H1 (cell line): ENCODE measurements around the gene CCDC152. TPM values are rescaled to one million over a fixed set of nuclear protein-coding genes. Genes with fewer than 3 reads are reported as not detected.

Source experiments
- CTCF ChIA-PET: fragments of 300-600 bp; sonication (Branson Sonifier 250); formaldehyde crosslinking; loops from one replicate; lab custom pipeline; 2021; ENCODE audit not compliant: partially characterized antibody; lab: Charles Lee
- POLR2A ChIA-PET: fragments of 300-600 bp; sonication (Branson Sonifier 250); formaldehyde crosslinking; loops from one replicate; lab custom pipeline; 2021; ENCODE audit warnings: inconsistent platforms; ENCODE audit not compliant: partially characterized antibody; lab: Charles Lee
- DNase-seq, 2 experiments: peaks; one replicate each; pipeline versions ENCODE4 v3.0.0 to v3.0.0-alpha.2; 2010 to 2022; ENCODE audit warnings: low spot score in 2 of 2, low read depth in 1 of 2, mixed read lengths in 1 of 2
- FAIRE-seq: peaks from 2 replicates; lab custom pipeline; 2011; peaks lifted over from hg19 to GRCh38; lab: Jason Lieb, UNC
- H2AFZ ChIP-seq: 2 replicates; pipeline ENCODE4 v1.8.1; 2012; ENCODE audit warnings: low read length, inconsistent platforms
- H2AK5ac ChIP-seq: 2 replicates; pipeline ENCODE4 v1.6.1; 2013; ENCODE audit warnings: low read depth, low read length
- H2BK120ac ChIP-seq: replicated peaks from 2 replicates; pipeline ENCODE3; 2013; ENCODE audit warnings: low read depth, low read length, inconsistent platforms
- H2BK12ac ChIP-seq: 2 replicates; pipeline ENCODE4 v1.6.1; 2013; ENCODE audit warnings: low read depth, low read length
- H2BK15ac ChIP-seq: 2 replicates; pipeline ENCODE4 v1.6.1; 2013; ENCODE audit warnings: low read length
- H2BK20ac ChIP-seq: 2 replicates; pipeline ENCODE4 v1.6.1; 2013; ENCODE audit warnings: low read length
- H2BK5ac ChIP-seq: 2 replicates; pipeline ENCODE4 v1.6.1; 2013; ENCODE audit warnings: low read depth, low read length
- H3K14ac ChIP-seq: 2 replicates; pipeline ENCODE4 v1.6.1; 2013; ENCODE audit warnings: inconsistent platforms; ENCODE audit not compliant: insufficient read length
- H3K18ac ChIP-seq: 2 replicates; pipeline ENCODE4 v1.6.1; 2013; ENCODE audit warnings: low read length; ENCODE audit errors: extremely low read depth
- H3K23ac ChIP-seq: 2 replicates; pipeline ENCODE4 v1.6.1; 2013; ENCODE audit warnings: inconsistent platforms; ENCODE audit not compliant: insufficient read length
- H3K23me2 ChIP-seq: 2 replicates; pipeline ENCODE4 v1.6.1; 2013; ENCODE audit warnings: low read depth, low read length
- H3K27ac ChIP-seq: 2 replicates; pipeline ENCODE4 v1.6.1; 2011; ENCODE audit warnings: low read depth, low read length, inconsistent platforms
- H3K27me3 ChIP-seq, 4 experiments: replicated peaks in 1 of 4; 1 replicate in 1 of 4; 2 replicates in 3 of 4; pipeline versions ENCODE4 v1.6.1 to v1.8.1; 2011 to 2013; ENCODE audit warnings: low read length in 3 of 4, mild to moderate bottlenecking in 3 of 4, inconsistent platforms in 2 of 4, mixed read lengths in 2 of 4, moderate library complexity in 1 of 4; ENCODE audit not compliant: control insufficient read depth in 3 of 4, insufficient read depth in 3 of 4; ENCODE audit errors: extremely low read depth in 1 of 4
- H3K36me3 ChIP-seq, 4 experiments: 2 replicates each; pipeline versions ENCODE4 v1.6.1 to v1.8.1; 2011 to 2013; ENCODE audit warnings: mild to moderate bottlenecking in 4 of 4, low read length in 3 of 4, moderate library complexity in 2 of 4, control low read depth in 1 of 4, inconsistent platforms in 1 of 4; ENCODE audit not compliant: insufficient read depth in 4 of 4, control insufficient read depth in 2 of 4
- H3K4ac ChIP-seq: replicated peaks from 2 replicates; pipeline ENCODE3; 2013; ENCODE audit warnings: low read length, low read depth, mixed read lengths, inconsistent platforms; ENCODE audit not compliant: insufficient read length
- H3K4me1 ChIP-seq, 4 experiments: replicated peaks in 1 of 4; 1 replicate in 1 of 4; 2 replicates in 3 of 4; pipeline versions ENCODE4 v1.6.1 to v1.8.1; 2011 to 2013; ENCODE audit warnings: low read length in 3 of 4, inconsistent platforms in 2 of 4, mixed read lengths in 1 of 4; ENCODE audit not compliant: insufficient read depth in 4 of 4, control insufficient read depth in 3 of 4
- H3K4me2 ChIP-seq, 2 experiments: 2 replicates each; pipeline versions ENCODE4 v1.6.1 to v1.8.1; 2011 to 2013; ENCODE audit warnings: low read depth in 2 of 2, low read length in 2 of 2, control low read depth in 1 of 2, inconsistent platforms in 1 of 2, mild to moderate bottlenecking in 1 of 2; ENCODE audit not compliant: insufficient read depth in 1 of 2
- H3K4me3 ChIP-seq, 4 experiments: fragments of 200-600, 300-600 bp in 1 of 4; sonication (generic), shearing (Covaris generic), sonication (Bioruptor Twin) in 1 of 4; 2 replicates each; pipeline versions ENCODE4 v1.5.1 to v1.8.1; 2011 to 2016; ENCODE audit warnings: low read length in 4 of 4, low read depth in 3 of 4, control low read depth in 2 of 4, inconsistent platforms in 2 of 4, mild to moderate bottlenecking in 2 of 4, mixed read lengths in 1 of 4, moderate library complexity in 1 of 4; ENCODE audit not compliant: insufficient read depth in 2 of 4; ENCODE audit errors: extremely low read depth in 1 of 4
- H3K56ac ChIP-seq: replicated peaks from 2 replicates; pipeline ENCODE3; 2013; ENCODE audit warnings: low read depth, mild to moderate bottlenecking, mixed read lengths, low read length, inconsistent platforms; ENCODE audit not compliant: insufficient read length
- H3K79me1 ChIP-seq: 2 replicates; pipeline ENCODE4 v1.6.1; 2013; ENCODE audit warnings: low read depth, low read length, control low read depth
- H3K79me2 ChIP-seq, 2 experiments: 2 replicates each; pipeline versions ENCODE4 v1.6.1 to v1.8.1; 2012 to 2013; ENCODE audit warnings: low read length in 2 of 2, mild to moderate bottlenecking in 2 of 2, inconsistent platforms in 1 of 2; ENCODE audit not compliant: insufficient read depth in 2 of 2, control insufficient read depth in 1 of 2
- H3K9ac ChIP-seq, 4 experiments: replicated peaks in 1 of 4; 1 replicate in 1 of 4; 2 replicates in 3 of 4; pipeline versions ENCODE4 v1.6.1 to v1.8.1; 2011 to 2013; ENCODE audit warnings: low read depth in 3 of 4, low read length in 3 of 4, control low read depth in 2 of 4, mild to moderate bottlenecking in 2 of 4, moderate library complexity in 2 of 4, inconsistent platforms in 1 of 4; ENCODE audit errors: extremely low read depth in 1 of 4
- H3K9me3 ChIP-seq, 2 experiments: 2 replicates each; pipeline versions ENCODE4 v1.6.1 to v1.8.1; 2012 to 2013; ENCODE audit warnings: mild to moderate bottlenecking in 2 of 2, moderate library complexity in 2 of 2, control low read depth in 1 of 2, inconsistent platforms in 1 of 2, low read depth in 1 of 2, low read length in 1 of 2, mixed read lengths in 1 of 2; ENCODE audit not compliant: insufficient read depth in 2 of 2
- H4K20me1 ChIP-seq, 2 experiments: replicated peaks in 1 of 2; 2 replicates each; pipeline versions ENCODE3 to v1.8.1; 2011 to 2013; ENCODE audit warnings: inconsistent platforms in 2 of 2, low read length in 2 of 2, mild to moderate bottlenecking in 1 of 2; ENCODE audit not compliant: insufficient read depth in 2 of 2, control insufficient read depth in 1 of 2
- H4K5ac ChIP-seq: 2 replicates; pipeline ENCODE4 v1.6.1; 2013; ENCODE audit warnings: low read length, low read depth, mixed read lengths, inconsistent platforms; ENCODE audit not compliant: insufficient read length
- H4K8ac ChIP-seq: 2 replicates; pipeline ENCODE4 v1.8.0; 2013; ENCODE audit warnings: mild to moderate bottlenecking, moderate library complexity, low read length, inconsistent platforms; ENCODE audit not compliant: insufficient read depth; ENCODE audit errors: extremely low read depth
- H4K91ac ChIP-seq: replicated peaks from 2 replicates; pipeline ENCODE3; 2013; ENCODE audit warnings: low read length, mixed read lengths, inconsistent platforms; ENCODE audit not compliant: insufficient read length
- CTBP2 ChIP-seq: IDR thresholded peaks from 2 replicates; pipeline ENCODE4 v1.7.0; 2011; ENCODE audit warnings: borderline replicate concordance, mild to moderate bottlenecking, moderate library complexity, mixed read lengths, low read length; ENCODE audit not compliant: insufficient read depth, insufficient read length
- EP300 ChIP-seq, 2 experiments: IDR thresholded peaks; 1 replicate in 1 of 2; 2 replicates in 1 of 2; pipeline ENCODE4 v1.6.1; 2011 to 2012; ENCODE audit warnings: low read depth in 2 of 2, low read length in 2 of 2, mild to moderate bottlenecking in 2 of 2, borderline replicate concordance in 1 of 2, inconsistent platforms in 1 of 2, moderate library complexity in 1 of 2
- FOSL1 ChIP-seq: IDR thresholded peaks from 2 replicates; pipeline ENCODE4 v1.6.1; 2011; ENCODE audit warnings: mild to moderate bottlenecking, low read depth, low read length, moderate library complexity; ENCODE audit not compliant: insufficient read depth
- HDAC2 ChIP-seq, 2 experiments: fragments of 300-600 bp in 1 of 2; sonication (generic) in 1 of 2; IDR thresholded peaks; 2 replicates each; pipeline ENCODE4 v1.6.1; 2011 to 2012; ENCODE audit warnings: low read depth in 2 of 2, low read length in 2 of 2, mild to moderate bottlenecking in 2 of 2, moderate library complexity in 2 of 2, borderline replicate concordance in 1 of 2, inconsistent platforms in 1 of 2
- PHF8 ChIP-seq: fragments of 200-600 bp; sonication (generic); conservative IDR thresholded peaks from 2 replicates; pipeline ENCODE4 v1.7.1; 2012; ENCODE audit warnings: low read depth, mild to moderate bottlenecking, inconsistent platforms, low read length, moderate library complexity
- RBBP5 ChIP-seq: IDR thresholded peaks from 2 replicates; pipeline ENCODE4 v1.7.1; 2012; ENCODE audit warnings: low read depth, mild to moderate bottlenecking, inconsistent platforms, low read length, moderate library complexity, borderline replicate concordance
- SIX5 ChIP-seq: IDR thresholded peaks from 2 replicates; pipeline ENCODE4 v1.6.1; 2011; ENCODE audit warnings: mild to moderate bottlenecking, low read depth, low read length
- SP2 ChIP-seq: IDR thresholded peaks from 2 replicates; pipeline ENCODE4 v1.6.1; 2012; ENCODE audit warnings: mild to moderate bottlenecking, low read length, inconsistent platforms
- TBP ChIP-seq: IDR thresholded peaks from 2 replicates; pipeline ENCODE4 v1.6.1; 2011; ENCODE audit warnings: low read depth, low read length, improper control_type of control experiment
- WGBS, 2 experiments: shearing (Covaris generic) in 1 of 2; methylation state at CpG; one replicate each; pipeline versions ENCODE4 v1.1.6 to v1.1.7; 2013 to 2015; ENCODE audit warnings: low lambda C conversion rate in 2 of 2, mixed read lengths in 2 of 2, inconsistent platforms in 1 of 2, low coverage in 1 of 2, missing lambda C conversion rate in 1 of 2; ENCODE audit not compliant: insufficient replicate concordance in 2 of 2, insufficient coverage in 1 of 2, insufficient read length in 1 of 2; ENCODE audit errors: extremely low coverage in 1 of 2, missing lambda C conversion rate in 1 of 2; 5-methylcytosine and 5-hydroxymethylcytosine counted together
- polyA plus RNA-seq, 7 experiments: library from polyadenylated mRNA; depleted of rRNA in 3 of 7; stranded (reverse) in 5 of 7; unstranded in 2 of 7; fragments of >200 nt in 5 of 7; fragments of 200-250 nt in 2 of 7; gene quantifications; 1 replicate in 5 of 7; 2 replicates in 1 of 7; 4 replicates in 1 of 7; pipeline versions ENCODE4 v1.2.1 to v1.2.3, GENCODE V29; 2011 to 2013; ENCODE audit warnings: missing spikeins in 2 of 7, mixed read lengths in 2 of 7
- total RNA-seq: library from RNA; stranded (reverse); fragmentation: NEBNext Ultra II Directional; extraction: Animal tissue kit (Norgen Biotek cat#: 25700); gene quantifications from 2 replicates; pipeline ENCODE4 v1.2.1, GENCODE V29; 2021

Gene CCDC152
- total and polyA plus RNA-seq, 2 of the 8 experiments (the other 6 are each of a cell fraction or from before 2014, with no cell fraction given), result 2.6 to 9.5 TPM

GRCh38 chr5:42811591-42812446 is 55.2 kb downstream of the CCDC152 start, which contains the start of gene SELENOP:
Gene SELENOP (minus strand): TSS chr5:42811892. CDS start chr5:42808353, 3,539 bp downstream.
- peaks cover 0 to 6% of the 10 kb centered on the region in 2 experiments; a peak in 1 of 4 replicates for H3K79me2 ChIP-seq
- H2BK120ac ChIP-seq, result no peak within 1 kb of the TSS
- no peak within 1 kb of the TSS for H2BK20ac ChIP-seq
- FAIRE-seq, result peak; percentile 87
- H3K4me1 ChIP-seq, result peaks cover 7 to 13% (median 10%) of the 10 kb centered on the region in 4 experiments; a peak in 5 of 7 replicates
- no peak within 1 kb of the TSS for H4K91ac ChIP-seq
- peak within 1 kb of the TSS; percentile 58 to 78 for H3K4me2 ChIP-seq
- no peak within 1 kb of the TSS for H2AK5ac ChIP-seq
- no peak within 1 kb of the TSS for H2BK5ac ChIP-seq
- H3K79me1 ChIP-seq, result no peaks in the 10 kb centered on the region
- H3K23ac ChIP-seq, result no peak within 1 kb of the TSS
- H4K5ac ChIP-seq, result peak within 1 kb of the TSS; percentile 74
- H2AFZ ChIP-seq, result peak within 1 kb of the TSS; percentile 93
- H3K23me2 ChIP-seq, result no peaks in the 10 kb centered on the region
- H3K36me3 ChIP-seq, result peaks cover 0 to 2% (median 0%) of the 10 kb centered on the region in 4 experiments; a peak in 1 of 8 replicates
- H3K56ac ChIP-seq, result no peak within 1 kb of the TSS
- H3K4ac ChIP-seq, result no peak within 1 kb of the TSS
- 22% methylated on average over 7 of the region's 8 CpGs; no CpG with 5 or more reads in 1 of the 2 experiments for WGBS, 2 experiments
- H3K14ac ChIP-seq, result no peak within 1 kb of the TSS
- no peak within 1 kb of the TSS for H4K8ac ChIP-seq
- no peaks in the 10 kb centered on the region for H3K27me3 ChIP-seq
- no peak within 1 kb of the TSS for H2BK12ac ChIP-seq
- DNase-seq, result peak in 1 of 2 experiments; percentile 9
- H3K4me3 ChIP-seq, result peak within 1 kb of the TSS; percentile 19 to 53 (median 28); a peak in 6 of 8 replicates
- no peaks in the 10 kb centered on the region for H3K9me3 ChIP-seq
- ChIA-PET POLR2A (no interaction called here), CTCF (interaction anchor here (0.6 kb wide), 1 partner anchor 155 kb away, joined by 3 read pairs; no protein-coding TSS in a partner anchor)
- H3K27ac ChIP-seq, result peak within 1 kb of the TSS; percentile 56; the same call in 1 of the 2 replicates
- H3K18ac ChIP-seq, result no peak within 1 kb of the TSS; the same call in 1 of the 2 replicates
- H4K20me1 ChIP-seq, result no peaks in the 10 kb centered on the region
- H2BK15ac ChIP-seq, result no peak within 1 kb of the TSS
- peak within 1 kb of the TSS in 2 of 4 experiments; percentile 56 to 58; a peak in 1 of 7 replicates for H3K9ac ChIP-seq
- TF ChIP-seq TBP, result peak; percentile 92
- no peak for TF ChIP-seq CTBP2
- no peak for TF ChIP-seq SIX5
- TF ChIP-seq HDAC2 (IDR thresholded peaks at IDR 0.05; ENCODE audit: borderline replicate concordance in 1 of 2, low read depth in 2 of 2, low read length in 2 of 2), result peak in 1 of 2 experiments; percentile 19; a peak in 1 of 4 replicates
- no peak for TF ChIP-seq SP2
- 0 out of 2 replicates have a peak, but pooled peaks have one; percentile 14 for TF ChIP-seq PHF8
- peak; percentile 40; the same call in 1 of the 2 replicates for TF ChIP-seq RBBP5
- TF ChIP-seq EP300 (IDR thresholded peaks at IDR 0.05; ENCODE audit: borderline replicate concordance in 1 of 2, low read depth in 2 of 2, low read length in 2 of 2), result peak in 1 of 2 experiments; percentile 84; a peak in 1 of 3 replicates
- TF ChIP-seq FOSL1, result no peak
